ENCODE measurements around the gene SESN3.

DNA sequence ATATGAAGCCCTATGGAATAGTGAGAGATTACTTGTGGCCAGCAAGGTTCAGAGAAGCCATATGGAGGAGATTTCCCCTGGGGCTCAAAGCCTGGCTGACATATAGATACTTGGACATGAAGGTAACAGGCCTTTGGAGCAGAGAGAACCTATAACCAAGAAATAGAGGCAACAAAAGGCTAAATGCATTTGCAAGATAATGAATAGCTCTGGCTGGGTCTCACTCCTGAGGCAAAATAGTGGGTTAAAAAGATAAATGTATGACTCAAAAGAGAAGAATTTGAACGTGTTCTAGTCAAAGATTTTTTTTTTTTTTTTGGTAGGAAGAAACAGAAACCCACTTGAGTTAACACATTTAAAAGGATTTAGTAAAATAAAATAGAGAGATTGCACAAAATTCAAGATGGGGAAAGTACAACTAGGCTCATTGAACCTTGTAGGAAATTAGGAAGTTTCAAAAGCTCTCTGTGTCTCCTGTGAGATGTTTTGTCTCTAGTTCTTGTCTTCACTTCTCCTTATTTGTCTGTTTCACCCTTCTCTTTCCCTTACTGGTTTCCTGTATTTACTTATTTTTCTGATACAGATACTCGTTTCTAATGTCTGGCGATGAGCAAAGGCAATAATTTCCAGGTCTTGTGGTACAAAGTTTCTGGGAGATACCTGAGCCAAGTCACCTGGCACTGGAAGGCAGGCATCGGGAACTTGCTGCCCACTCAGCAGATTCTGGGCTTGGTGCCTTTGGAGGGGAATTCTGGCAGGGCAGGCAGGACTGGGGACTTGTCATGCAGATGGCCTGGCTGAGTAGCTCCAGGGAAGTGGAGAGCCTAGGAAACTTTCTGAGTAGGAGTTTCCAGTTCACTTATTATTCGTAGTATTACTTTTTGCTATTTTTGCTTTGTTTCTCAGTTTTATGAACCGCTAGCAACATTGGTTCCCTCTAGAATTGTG is 49.2 kb upstream of the SESN3 start:
- no peak for TF ChIP-seq EZH2 (IDR thresholded peaks at IDR 0.05; ENCODE audit: borderline replicate concordance, low read length)
- TF ChIP-seq, protein P1, sequence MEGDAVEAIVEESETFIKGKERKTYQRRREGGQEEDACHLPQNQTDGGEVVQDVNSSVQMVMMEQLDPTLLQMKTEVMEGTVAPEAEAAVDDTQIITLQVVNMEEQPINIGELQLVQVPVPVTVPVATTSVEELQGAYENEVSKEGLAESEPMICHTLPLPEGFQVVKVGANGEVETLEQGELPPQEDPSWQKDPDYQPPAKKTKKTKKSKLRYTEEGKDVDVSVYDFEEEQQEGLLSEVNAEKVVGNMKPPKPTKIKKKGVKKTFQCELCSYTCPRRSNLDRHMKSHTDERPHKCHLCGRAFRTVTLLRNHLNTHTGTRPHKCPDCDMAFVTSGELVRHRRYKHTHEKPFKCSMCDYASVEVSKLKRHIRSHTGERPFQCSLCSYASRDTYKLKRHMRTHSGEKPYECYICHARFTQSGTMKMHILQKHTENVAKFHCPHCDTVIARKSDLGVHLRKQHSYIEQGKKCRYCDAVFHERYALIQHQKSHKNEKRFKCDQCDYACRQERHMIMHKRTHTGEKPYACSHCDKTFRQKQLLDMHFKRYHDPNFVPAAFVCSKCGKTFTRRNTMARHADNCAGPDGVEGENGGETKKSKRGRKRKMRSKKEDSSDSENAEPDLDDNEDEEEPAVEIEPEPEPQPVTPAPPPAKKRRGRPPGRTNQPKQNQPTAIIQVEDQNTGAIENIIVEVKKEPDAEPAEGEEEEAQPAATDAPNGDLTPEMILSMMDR (conservative IDR thresholded peaks at IDR 0.05 in 1 of 2, IDR thresholded peaks at IDR 0.05 in 1 of 2; ENCODE audit: extremely low read depth in 1 of 2, insufficient read depth in 1 of 2, low read depth in 1 of 2, low read length in 2 of 2) = no peak

Measured in mammary epithelial cell (primary cell).